ENCODE data around the gene RAB19. TPM values are rescaled to one million over a fixed set of nuclear protein-coding genes. Genes with fewer than 3 reads are reported as not detected.
A peak's percentile ranks its signal among the peaks of the same experiment; 100 is the strongest.
"Not testable (repeated sequence)": the region's sequence is repeated elsewhere in the genome, so short reads cannot be mapped to it uniquely, and the experiment has no call there.

The RAB19 gene
- total RNA-seq, 2 donors from 2014 or later = not detected

DNA sequence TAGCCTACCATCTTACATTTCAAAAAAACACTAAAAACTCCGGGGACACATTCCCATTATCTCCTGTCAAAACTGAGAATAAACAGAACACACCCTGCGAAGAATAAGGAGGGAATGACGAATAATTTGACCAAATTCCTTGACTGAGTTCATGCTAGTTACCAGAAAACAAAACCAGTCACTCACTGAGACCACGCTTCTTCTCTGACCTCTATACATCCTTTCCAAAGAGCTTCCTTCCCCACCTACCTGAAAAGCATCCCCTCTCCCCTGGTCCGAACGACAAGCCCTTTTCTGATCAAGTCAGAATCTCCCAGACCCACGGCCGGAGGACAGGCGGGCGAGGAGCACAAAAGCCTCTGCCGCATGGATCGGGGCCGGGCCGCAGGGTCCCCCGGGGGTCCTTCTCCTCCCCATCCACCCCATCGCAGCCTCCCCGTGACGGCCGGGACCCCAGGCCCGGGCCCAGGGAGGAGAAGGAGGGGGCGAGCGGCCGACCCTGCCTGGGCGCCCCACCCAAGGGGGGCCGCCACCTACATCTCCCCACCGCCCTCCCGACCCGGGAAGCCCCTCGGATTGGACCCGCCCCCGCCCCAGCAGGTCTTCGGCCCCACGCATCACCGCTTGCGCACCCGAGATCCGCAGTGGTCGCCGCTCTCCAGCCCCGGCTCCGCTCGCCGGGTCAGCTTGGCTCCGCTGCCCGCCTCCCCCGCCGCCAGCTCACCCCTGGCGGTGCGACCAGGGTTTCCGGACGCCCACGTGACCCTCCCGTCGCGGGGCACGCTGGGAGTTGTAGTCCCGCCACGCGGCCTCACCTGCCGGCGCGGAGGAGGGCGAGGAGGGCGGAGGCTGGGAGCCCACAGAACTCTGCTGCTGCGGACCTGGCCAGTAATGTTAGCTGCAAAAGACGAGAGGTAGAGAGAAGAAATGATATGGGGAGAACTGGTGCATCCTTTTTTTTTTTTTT, 5.8 kb upstream of the RAB19 start, which contains the start of gene SLC37A3:
TSS of gene SLC37A3 (minus strand) at position 747 of the 967 bp plus-strand sequence. CDS start 16,004 bp downstream, outside the sequence.
- peak; percentile 99 for ATAC-seq
- intact Hi-C loops (cut with DNase I) = no loop called here
- peak; percentile 89 for DNase-seq

DNA sequence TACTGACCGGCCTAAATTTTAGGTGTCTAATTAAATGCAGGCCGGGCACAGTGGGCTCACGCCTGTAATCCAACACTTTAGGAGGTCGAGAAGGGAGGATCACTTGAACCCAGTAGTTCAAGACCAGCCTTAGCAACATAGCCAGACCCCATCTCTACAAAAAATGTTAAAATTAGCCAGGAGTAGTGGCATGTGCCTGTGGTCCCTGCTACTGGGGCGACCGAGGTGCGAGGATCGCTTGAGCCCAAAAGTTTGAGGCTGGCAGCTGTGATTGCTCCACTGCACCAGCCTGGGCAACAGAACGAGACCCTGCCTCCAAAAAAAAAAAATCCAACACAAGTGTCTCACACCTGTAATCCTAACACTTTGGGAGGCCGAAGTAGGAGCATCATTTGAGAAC, 5.0 kb upstream of the RAB19 start:
- intact Hi-C loops (cut with DNase I) = no loop called here

DNA sequence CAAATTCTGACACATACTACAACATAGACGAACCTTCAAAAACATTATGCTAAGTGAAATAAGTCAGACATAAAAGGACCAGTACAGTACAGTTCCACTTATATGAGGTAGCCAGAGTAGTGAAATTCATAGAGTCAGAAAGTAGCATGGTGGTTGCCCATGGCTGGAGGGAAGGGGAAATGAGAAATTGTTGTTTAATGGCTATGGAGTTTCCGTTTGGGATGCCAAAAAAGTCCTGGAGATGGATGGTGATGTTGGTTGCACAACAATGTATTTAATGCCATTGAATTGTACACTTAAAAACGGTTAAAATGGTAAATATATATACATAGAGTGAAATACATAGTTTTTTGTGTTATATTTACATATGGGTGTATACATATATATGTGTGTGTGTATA, 3.5 kb upstream of the RAB19 start:
- intact Hi-C loops (cut with DNase I) = no loop called here
- ATAC-seq (no peak), DNase-seq (no peak)

More for the DNA sequence above, 5.0 kb upstream of the RAB19 start:
- DNase-seq = no peak
- no peak for ATAC-seq

DNA sequence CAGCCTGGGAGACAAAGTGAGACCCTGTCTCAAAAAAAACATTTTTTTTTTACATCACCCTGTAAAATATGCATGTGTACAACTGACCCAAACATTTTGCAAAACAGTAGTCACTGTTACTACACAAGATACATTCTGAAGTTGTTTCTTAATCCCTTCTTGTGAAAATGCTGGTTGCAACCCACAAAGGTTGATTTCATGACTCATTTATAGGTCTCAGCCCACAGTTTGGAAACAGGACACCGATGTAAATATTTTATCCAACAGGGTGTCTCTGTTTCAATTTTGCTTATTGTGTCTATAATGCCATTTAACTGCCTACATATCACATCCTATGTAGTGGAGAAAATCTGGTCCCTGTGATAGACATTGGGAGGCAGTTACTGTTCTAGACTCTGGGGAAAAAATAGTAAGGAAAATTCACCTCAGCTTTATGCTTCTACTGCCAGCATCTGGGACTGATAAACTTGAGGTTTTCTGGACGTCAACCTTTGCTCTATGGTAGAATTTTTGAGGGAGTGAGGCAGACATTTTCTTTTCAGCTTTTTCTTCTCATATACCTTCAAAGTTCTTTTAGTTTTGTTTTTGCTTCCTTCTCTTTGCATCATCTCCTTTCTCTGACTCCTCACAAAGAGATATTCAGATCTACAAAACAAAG, 1.6 kb upstream of the RAB19 start:
- ATAC-seq = no peak
- intact Hi-C loops (cut with DNase I) = no loop called here
- no peak for DNase-seq

DNA sequence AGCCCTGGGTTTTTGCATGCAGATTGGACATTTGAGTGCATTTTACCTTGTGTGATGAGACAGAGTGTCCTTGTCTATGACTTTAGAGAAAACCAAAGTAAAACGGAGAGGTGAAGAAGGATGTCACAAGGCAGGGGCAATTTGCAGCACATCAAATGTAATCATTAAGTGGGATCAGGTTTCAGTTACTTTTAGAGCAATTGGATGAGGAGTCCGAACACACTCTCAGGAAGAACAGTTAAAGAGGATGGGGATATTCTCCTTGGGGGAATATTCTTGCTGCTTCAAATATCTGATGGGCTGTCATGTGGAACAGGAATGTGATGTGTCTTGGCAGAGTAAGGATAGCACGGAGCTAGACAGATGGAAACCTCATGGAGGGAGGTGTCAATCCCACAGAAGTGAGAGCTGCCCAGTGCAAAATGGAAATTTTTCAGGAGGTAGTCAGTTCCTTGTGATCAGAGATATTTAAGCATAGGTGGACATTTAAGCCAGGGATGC, 757 bp downstream of the RAB19 start:
- no peak for ATAC-seq
- DNase-seq = no peak
- intact Hi-C loops (cut with DNase I) = no loop called here

DNA sequence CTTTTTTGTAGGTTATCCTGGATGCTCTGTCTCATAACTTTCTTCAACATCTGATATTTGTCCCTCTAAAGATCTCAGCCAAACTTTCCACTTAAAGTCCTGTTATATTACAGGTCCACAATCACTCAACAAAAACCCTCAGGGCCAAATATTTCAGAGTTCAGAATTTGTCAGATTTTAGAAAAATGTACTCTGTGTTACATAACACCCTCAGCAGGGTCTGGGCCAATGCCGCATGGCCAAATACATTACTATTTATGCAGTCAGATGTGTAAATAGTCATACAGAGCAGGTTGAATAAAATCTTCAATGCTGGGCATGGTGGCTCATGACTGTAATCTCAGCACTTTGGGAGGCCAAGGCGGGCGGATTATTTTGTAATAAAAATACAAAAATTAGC, 11.5 kb downstream of the RAB19 start:
- DNase-seq (no peak), ATAC-seq (no peak)
- intact Hi-C loops (cut with DNase I) = no loop called here

DNA sequence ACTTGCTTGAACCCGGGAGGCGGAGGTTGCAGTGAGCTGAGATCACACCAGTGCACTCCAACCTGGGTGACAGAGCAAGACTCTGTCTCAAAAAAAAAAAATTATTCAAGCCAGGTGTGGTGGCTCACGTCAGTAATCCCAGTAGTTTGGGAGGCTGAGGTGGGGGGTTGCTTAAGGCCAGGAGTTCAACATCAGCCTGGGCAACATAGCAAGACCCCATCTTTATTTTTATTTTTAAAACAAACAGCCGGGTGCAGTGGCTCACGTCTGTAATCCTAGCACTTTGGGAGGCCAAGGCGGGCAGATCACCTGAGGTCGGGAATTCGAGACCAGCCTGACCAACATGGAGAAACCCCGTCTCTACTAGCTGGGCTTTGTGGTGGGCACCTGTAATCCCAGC, 12.0 kb downstream of the RAB19 start:
- intact Hi-C loops (cut with DNase I); DNase-seq; ATAC-seq: not testable (repeated sequence)

DNA sequence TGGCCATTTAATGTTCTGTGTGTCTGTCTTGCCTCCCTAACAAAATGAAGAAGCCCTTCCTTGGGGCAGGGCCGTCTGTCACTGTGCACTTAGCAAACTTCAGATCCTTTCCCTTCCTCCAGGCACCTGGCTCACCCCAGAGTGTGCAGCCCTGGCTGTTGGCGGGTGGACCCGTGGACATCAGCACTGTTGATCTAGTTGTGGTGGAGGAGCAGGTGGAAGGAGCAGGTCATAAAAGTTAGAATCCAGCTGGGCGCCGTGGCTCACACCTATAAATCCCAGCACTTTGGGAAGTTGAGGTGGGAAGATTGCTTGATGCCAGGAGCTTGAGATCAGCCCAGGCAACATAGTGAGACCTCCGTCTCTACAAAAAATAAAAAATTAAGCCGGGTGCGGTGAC, 12.7 kb downstream of the RAB19 start:
- ATAC-seq = no peak
- intact Hi-C loops (cut with DNase I) = no loop called here

DNA sequence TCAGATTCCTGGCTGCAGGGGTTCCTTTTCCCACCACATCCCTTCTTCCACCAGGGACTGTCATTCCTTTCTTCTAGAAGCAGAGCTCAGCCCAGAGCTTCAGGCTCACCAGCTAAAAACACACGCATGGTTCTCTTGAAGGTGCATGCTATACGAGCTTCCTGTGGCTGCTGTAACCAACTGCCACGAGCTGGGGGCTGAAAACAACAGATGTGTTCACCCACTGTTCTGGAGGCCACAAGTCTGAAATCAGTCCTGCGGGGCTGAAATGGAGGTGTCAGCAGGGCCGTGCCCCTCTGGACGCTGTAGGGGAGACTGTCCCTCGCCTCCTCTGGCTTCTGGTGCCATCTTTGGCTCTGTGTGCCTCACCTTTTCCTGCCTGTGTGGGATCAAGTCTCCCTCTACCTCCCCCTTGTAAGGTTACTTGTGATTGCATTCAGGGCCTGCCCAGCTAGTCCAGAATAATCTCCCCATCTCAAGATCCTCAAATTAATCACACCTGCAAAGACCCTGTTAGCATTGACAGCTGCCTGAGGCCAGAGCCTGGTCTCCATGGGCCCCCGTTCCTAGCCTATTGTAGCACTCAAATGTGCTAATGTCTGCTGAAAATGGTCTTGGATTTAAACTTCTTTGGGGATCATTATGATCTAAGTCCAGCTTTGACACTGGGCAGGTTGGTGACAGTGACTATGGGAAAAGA, 13.7 kb downstream of the RAB19 start:
- DNase-seq (no peak), ATAC-seq (no peak)
- intact Hi-C loops (cut with DNase I) = no loop called here

More for the DNA sequence above, 12.7 kb downstream of the RAB19 start:
- no peak for DNase-seq

DNA sequence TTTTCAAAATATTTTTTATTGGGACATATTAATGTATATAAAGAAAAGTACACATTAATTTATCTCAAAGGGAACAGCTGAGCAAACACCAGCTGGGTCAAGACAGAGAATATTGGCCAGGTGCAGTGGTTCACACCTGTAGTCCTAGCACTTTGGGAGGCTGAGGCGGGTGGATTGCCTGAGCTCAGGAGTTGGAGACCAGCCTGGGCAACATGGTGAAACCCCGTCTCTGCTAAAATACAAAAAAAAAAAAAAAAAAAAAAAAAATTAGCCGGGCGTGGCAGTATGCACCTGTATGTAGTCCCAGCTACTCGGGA, 14.3 kb downstream of the RAB19 start:
- ATAC-seq; DNase-seq; intact Hi-C loops (cut with DNase I): not testable (repeated sequence)

DNA sequence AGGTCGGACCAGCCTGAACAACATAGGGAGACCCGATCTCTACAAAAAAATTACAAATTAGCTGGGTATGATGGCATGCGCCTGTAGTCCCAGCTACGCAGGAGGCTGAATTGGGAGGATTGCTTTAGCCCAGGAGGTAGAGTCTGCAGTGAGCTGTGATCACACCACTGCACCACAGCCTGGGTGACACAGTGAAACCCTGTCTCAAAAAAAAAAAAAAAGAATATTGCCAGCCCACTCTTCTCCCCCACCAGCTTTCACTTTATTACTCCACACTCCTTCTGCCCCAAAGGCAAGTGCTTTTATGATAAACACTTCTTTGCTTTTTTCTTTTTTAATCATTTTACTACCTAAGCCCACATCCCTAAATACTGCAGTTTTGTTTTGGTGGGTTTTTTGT, 14.8 kb downstream of the RAB19 start:
- intact Hi-C loops (cut with DNase I) = no loop called here

DNA sequence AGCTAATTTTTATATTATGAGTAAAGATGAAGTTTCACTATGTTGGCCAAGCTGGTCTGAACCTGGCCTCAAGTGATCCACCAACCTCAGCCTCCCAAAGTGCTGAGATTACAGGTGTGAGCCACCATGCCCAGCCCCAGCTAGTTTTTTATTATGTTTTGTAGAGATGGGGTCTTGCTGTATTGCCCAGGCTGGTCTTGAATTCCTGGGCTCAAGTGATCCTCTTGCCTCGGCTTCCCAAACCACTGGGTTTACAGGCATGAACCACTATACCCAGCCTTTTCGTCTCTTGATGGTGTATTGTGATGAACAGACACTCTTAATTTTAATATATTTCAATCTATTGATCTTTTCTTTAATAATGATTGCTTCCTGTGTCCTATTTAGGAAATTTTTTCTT, 17.7 kb downstream of the RAB19 start:
- no peak for DNase-seq
- intact Hi-C loops (cut with DNase I) = no loop called here
- ATAC-seq = no peak

More for the DNA sequence above, 14.8 kb downstream of the RAB19 start:
- no peak for DNase-seq
- ATAC-seq = no peak

DNA sequence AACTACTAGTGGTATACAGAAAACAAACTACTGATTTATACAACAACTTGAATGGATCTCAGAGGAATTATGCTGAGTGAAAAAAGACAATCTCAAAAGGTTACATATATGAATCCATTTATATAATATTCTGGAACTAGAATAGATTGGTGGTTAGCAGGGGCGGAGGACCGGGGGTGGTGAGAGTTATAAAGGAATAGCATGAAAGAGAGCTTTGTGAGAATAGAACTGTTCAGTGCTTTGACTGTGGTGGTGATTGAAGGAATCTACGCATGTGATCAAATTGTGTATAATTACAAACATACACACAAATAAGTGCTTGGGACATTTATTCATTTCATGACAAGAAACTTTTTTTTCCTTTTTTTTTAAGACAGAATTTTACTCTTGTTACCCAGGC, 19.6 kb downstream of the RAB19 start:
- intact Hi-C loops (cut with DNase I) = no loop called here

DNA sequence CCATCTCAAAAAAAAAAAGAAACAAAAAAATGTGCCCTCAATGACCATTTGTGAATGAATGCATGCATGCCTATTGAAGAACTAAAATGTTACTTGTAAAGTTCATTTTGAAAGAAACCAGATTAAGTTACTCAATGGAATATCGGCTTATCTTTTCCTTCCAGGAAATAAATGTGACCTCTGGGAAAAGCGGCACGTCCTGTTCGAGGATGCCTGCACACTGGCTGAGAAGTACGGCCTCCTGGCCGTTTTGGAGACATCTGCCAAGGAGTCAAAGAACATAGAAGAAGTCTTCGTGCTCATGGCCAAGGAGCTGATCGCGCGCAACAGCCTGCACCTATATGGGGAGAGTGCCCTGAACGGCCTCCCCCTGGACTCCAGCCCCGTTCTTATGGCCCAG, 21.9 kb downstream of the RAB19 start:
- peak; percentile 33 for DNase-seq
- ATAC-seq = no peak
- intact Hi-C loops (cut with DNase I) = no loop called here

More for the DNA sequence above, 19.6 kb downstream of the RAB19 start:
- DNase-seq = no peak
- ATAC-seq = no peak

DNA sequence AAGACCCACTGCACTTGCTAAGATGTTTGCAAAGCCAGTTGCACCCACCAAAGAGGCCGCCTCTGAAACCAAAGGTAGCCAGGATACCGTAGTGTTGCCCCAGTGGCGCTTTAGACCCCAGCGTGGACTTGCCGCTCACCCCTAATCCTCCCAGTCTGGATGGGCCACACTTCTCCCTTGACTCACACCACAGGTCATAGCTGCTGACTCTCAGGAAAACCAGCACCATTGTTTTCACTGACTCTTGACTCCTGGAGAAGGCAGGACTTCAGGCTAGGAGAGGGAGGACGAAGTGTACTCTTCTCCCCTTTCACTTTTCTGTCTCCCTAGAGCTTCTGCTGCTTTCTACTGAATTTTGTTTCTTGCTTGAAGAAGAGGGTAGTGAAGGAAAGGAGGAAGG, 22.3 kb downstream of the RAB19 start:
- ATAC-seq = no peak
- intact Hi-C loops (cut with DNase I) = no loop called here
- no peak for DNase-seq

DNA sequence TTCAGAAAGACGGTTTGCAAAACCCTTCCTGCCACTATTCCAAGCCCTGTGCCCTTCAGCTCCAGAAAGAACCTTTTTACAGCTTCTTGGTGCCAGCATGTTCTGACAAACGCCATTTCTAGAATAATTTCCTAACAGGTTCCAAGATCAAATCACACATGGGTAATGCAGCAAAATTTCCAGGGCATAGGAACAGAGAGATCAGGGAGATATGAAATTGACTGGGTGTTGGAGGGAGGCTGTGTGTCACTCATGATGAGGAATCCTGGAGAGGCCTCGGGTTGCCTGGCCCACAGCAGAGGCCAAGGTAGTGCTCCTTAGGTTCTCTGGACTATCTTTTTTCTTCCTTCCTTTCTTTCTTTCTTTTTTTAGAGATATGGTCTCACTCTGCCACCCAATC, 29.5 kb downstream of the RAB19 start:
- DNase-seq (no peak), ATAC-seq (no peak)
- intact Hi-C loops (cut with DNase I) = no loop called here

DNA sequence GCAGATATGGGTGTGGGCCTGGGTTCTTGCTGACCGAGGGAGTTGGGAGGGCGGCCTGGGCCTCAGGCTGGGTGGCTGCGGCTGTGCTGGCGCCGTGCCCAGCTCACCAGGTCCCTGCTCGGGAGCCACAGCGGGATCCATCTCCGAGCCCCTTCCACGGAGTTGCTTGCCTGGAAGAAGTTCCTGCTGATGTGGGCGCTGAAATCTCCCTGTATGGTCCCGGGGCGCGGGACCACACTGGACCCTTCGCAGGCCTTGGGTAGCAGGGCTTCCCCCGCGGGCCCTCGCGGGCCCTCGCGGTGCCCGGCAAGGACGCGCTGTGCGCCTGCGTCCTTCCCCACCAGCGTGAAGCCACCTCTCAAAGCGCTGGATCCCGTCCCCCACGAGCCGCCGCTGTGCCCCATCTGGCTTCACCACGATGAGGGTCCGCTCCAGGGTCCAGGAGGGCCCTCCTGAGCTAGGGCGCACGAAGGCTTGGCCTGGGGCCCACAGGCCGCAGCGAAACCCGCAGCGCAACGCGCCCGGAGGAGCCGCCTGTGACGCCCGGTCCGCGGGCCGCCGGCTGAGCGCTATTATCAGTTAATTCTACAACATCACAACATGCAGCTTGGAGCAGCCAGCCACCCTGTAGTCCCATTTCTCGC, 31.5 kb downstream of the RAB19 start:
- peak in 1 of 2 donors; percentile 42 for ATAC-seq
- intact Hi-C loops (cut with DNase I) = no loop called here
- DNase-seq = no peak

DNA sequence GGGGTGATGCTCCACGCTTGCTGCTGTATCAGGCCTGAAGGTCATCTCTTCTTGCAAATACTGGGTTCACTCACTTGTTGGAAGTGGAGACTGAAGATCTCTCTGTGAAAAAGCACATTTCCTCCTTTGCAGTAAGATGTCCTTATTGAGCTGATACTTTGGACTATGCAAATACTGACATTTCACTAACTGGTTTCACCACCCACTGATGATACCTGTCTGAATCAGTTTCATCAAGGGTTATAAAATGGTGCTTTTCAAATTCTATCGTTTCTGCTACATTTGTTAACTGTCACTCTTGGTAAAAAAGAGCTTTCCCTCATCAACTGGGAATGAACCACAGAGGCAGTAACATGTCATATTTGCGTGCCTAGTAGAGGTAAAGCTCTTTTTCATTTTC, 35.5 kb downstream of the RAB19 start:
- intact Hi-C loops (cut with DNase I) = no loop called here
- DNase-seq (no peak), ATAC-seq (no peak)

DNA sequence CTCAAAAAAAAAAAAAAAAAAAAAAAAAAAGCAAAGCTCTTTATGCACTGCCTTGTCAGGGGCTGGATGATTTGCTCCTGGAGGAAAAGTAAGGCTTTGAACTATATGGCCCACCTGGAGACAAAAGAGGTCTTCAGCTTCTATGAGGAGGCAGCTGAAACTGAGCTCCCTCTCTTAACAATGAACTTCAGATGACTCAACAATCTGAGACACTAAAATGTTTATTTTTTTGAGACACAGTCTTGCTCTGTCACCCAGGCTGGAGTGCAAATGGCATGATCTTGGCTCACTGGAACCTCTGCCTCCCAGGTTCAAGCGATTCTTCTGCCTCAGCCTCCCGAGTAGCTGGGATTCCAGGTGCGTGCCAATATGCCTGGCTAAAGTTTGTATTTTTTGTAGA, 36.7 kb downstream of the RAB19 start:
- no peak for ATAC-seq
- intact Hi-C loops (cut with DNase I) = no loop called here
- DNase-seq = no peak
